Measurements from ENCODE around the gene TMEM179. TPM values are rescaled to one million over a fixed set of nuclear protein-coding genes. Genes with fewer than 3 reads are reported as not detected.

The TMEM179 gene
- total RNA-seq, 1 experiment from 2014 or later: not detected

DNA sequence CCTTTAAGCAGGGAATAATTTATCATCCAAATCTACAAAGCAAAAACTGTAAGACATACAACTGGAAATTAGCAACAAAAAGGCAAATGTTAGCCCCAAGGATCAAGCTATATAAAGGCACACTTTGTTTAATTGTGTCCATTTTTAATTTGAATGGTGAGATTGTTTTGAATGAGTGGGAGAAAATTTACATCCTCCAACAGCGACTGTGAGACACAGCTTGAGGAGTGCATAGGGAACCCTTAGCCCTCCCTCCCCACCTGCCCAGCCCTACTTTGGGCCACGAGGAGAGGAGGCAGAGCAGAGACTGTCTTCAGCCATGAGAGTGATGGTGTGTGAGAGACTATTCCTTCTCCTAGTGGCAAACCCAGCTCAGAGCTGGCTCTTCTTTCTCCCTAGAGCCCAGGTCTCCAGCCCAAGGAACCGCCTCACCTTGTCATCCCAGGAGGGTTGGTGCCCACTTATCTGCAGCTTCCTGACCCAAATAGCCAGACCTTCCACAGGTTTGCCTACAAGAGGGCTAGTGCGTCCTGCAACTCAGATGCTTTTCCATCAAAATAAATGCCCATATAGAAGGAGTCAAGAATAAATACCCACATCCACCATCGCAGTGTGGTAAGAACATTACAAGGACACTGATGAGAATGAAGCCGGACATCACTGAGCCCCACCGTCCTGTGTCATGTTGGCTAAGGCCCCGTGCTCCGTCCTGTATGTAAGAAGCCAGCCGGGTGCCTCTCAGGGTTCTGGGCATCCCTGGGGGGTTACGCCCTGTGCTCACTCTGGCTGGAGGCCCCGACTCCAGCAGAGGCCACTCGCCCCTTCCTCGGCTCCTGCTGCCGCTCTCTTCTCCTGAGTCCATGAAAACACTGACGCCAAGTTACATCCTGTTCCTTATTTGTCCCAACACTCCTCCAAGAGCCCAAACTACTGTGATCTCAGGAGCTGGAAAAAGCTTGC is 61.4 kb downstream of the TMEM179 start:
- no peak for ATAC-seq
- H3K4me3 ChIP-seq (ENCODE audit: low read length): no peak overlapping the region
- no peaks in the 10 kb centered on the region for H3K9me2 ChIP-seq (replicated peaks; ENCODE audit: low read length)
- intact Hi-C loops (cut with micrococcal nuclease): no loop called here
- H4K20me1 ChIP-seq (ENCODE audit: low read length): no peaks in the 10 kb centered on the region
- H3K9me3 ChIP-seq (ENCODE audit: low read length): no peaks in the 10 kb centered on the region
- no peak overlapping the region for H3K9ac ChIP-seq (ENCODE audit: low read length)
- BruUV-seq (replicated peaks): no TSS peak
- H3K4me1 ChIP-seq (ENCODE audit: insufficient read depth, low read length): no peaks in the 10 kb centered on the region
- H3F3A ChIP-seq (ENCODE audit: low read length, unreplicated experiment): no peaks in the 10 kb centered on the region
- no peak for DNase-seq
- H3K27ac ChIP-seq (ENCODE audit: low read length): no peak overlapping the region
- H3K4me2 ChIP-seq (ENCODE audit: low read length): no peak overlapping the region
- no peaks in the 10 kb centered on the region for H3K79me2 ChIP-seq (ENCODE audit: low read length)
- H3K27me3 ChIP-seq (ENCODE audit: low read length): peaks cover 78% of the 10 kb centered on the region
- POLR2A ChIA-PET (ENCODE audit: unreplicated experiment): no interaction called here
- H3K36me3 ChIP-seq (ENCODE audit: low read depth, low read length): no peaks in the 10 kb centered on the region
- no peak for TF ChIP-seq EZH2 (IDR thresholded peaks at IDR 0.05; ENCODE audit: low read length, unreplicated experiment)
- no peak for TF ChIP-seq EZH2phosphoT487 (IDR thresholded peaks at IDR 0.05; ENCODE audit: borderline replicate concordance, low read length)
- TF ChIP-seq, protein P1, sequence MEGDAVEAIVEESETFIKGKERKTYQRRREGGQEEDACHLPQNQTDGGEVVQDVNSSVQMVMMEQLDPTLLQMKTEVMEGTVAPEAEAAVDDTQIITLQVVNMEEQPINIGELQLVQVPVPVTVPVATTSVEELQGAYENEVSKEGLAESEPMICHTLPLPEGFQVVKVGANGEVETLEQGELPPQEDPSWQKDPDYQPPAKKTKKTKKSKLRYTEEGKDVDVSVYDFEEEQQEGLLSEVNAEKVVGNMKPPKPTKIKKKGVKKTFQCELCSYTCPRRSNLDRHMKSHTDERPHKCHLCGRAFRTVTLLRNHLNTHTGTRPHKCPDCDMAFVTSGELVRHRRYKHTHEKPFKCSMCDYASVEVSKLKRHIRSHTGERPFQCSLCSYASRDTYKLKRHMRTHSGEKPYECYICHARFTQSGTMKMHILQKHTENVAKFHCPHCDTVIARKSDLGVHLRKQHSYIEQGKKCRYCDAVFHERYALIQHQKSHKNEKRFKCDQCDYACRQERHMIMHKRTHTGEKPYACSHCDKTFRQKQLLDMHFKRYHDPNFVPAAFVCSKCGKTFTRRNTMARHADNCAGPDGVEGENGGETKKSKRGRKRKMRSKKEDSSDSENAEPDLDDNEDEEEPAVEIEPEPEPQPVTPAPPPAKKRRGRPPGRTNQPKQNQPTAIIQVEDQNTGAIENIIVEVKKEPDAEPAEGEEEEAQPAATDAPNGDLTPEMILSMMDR (conservative IDR thresholded peaks at IDR 0.05; ENCODE audit: low read depth, low read length): no peak
- H2AFZ ChIP-seq (ENCODE audit: low read length): no peak overlapping the region
- CTCF ChIA-PET: no interaction called here

GRCh38 chr14:104541905-104542465 is 62.6 kb downstream of the TMEM179 start:
- ChIA-PET CTCF (no interaction called here), POLR2A (ENCODE audit: unreplicated experiment) (no interaction called here)
- no peak overlapping the region for H2AFZ ChIP-seq (ENCODE audit: low read length)
- H3K9me3 ChIP-seq (ENCODE audit: low read length): no peaks in the 10 kb centered on the region
- H3F3A ChIP-seq (ENCODE audit: low read length, unreplicated experiment): no peaks in the 10 kb centered on the region
- peaks cover 77% of the 10 kb centered on the region for H3K27me3 ChIP-seq (ENCODE audit: low read length)
- H3K4me1 ChIP-seq (ENCODE audit: insufficient read depth, low read length): no peaks in the 10 kb centered on the region
- H3K4me3 ChIP-seq (ENCODE audit: low read length): no peak overlapping the region
- no peaks in the 10 kb centered on the region for H4K20me1 ChIP-seq (ENCODE audit: low read length)
- H3K4me2 ChIP-seq (ENCODE audit: low read length): no peak overlapping the region
- H3K9me2 ChIP-seq (replicated peaks; ENCODE audit: low read length): no peaks in the 10 kb centered on the region
- intact Hi-C loops (cut with micrococcal nuclease): no loop called here
- ATAC-seq (no peak), DNase-seq (no peak)
- no TSS peak for BruUV-seq (replicated peaks)
- TF ChIP-seq EZH2 (IDR thresholded peaks at IDR 0.05; ENCODE audit: low read length, unreplicated experiment): no peak
- TF ChIP-seq, protein P1 (conservative IDR thresholded peaks at IDR 0.05; ENCODE audit: low read depth, low read length): no peak
- no peak for TF ChIP-seq EZH2phosphoT487 (IDR thresholded peaks at IDR 0.05; ENCODE audit: borderline replicate concordance, low read length)
- H3K36me3 ChIP-seq (ENCODE audit: low read depth, low read length): no peaks in the 10 kb centered on the region
- H3K27ac ChIP-seq (ENCODE audit: low read length): no peak overlapping the region
- no peak overlapping the region for H3K9ac ChIP-seq (ENCODE audit: low read length)
- no peaks in the 10 kb centered on the region for H3K79me2 ChIP-seq (ENCODE audit: low read length)

Other genes starting within 250 kb of the TMEM179 start
- gene C14orf180, start 25.0 kb downstream of the TMEM179 start, total RNA-seq (2014; rRNA removed): not detected in 2 replicates
- 132 and 161 TPM in 2 replicates for gene INF2, start 84.8 kb upstream of the TMEM179 start, total RNA-seq (2014; rRNA removed)
- 7.9 and 8.8 TPM in 2 replicates for gene ADSS1, start 119.5 kb upstream of the TMEM179 start, total RNA-seq (2014; rRNA removed)
- 375 and 519 TPM in 2 replicates for gene SIVA1, start 148.4 kb upstream of the TMEM179 start, total RNA-seq (2014; rRNA removed)
- gene AKT1, start 191.0 kb upstream of the TMEM179 start, total RNA-seq (2014; rRNA removed): 196 and 212 TPM in 2 replicates
- gene ZBTB42, start 196.3 kb upstream of the TMEM179 start, total RNA-seq (2014; rRNA removed): 9.2 and 11.3 TPM in 2 replicates